Prostate gland (tissue), 2 donors: ENCODE measurements around the gene GZMH.
A peak's percentile ranks its signal among the peaks of the same experiment; 100 is the strongest.

Experiments used
- CTCF ChIP-seq, 4 experiments: fragments of 200-600 bp in 2 of 4; fragments of 450-650 bp in 2 of 4; sonication (generic) in 2 of 4; IDR thresholded peaks; 1 replicate in 3 of 4; 2 replicates in 1 of 4; pipeline ENCODE4 v1.5.1; 2016 to 2019; ENCODE audit warnings: antibody characterized with exemption in 4 of 4, mild to moderate bottlenecking in 2 of 4, moderate library complexity in 2 of 4
- POLR2A ChIP-seq: fragments of 450-650 bp; IDR thresholded peaks from one replicate; pipeline ENCODE4 v1.6.1; 2016; ENCODE audit warnings: antibody characterized with exemption, mild to moderate bottlenecking
- POLR2AphosphoS5 ChIP-seq: sonication (generic); formaldehyde crosslinking; IDR thresholded peaks from one replicate; pipeline ENCODE4 v1.6.1; 2017; ENCODE audit warnings: antibody characterized with exemption

- no peak for TF ChIP-seq CTCF (IDR thresholded peaks at IDR 0.05)
- TF ChIP-seq POLR2AphosphoS5: peak; percentile 41
- TF ChIP-seq POLR2A: no peak
Measured at GRCh38 chr14:24630872-24631477, 21.5 kb upstream of the GZMH start.
